Tibial nerve (tissue), 3 donors: Measurements from ENCODE around the gene MAPK8.

Source experiments
- CTCF ChIP-seq, 5 experiments: fragments of 200-600 bp in 3 of 5; fragments of 450-650 bp in 2 of 5; sonication (generic) in 3 of 5; IDR thresholded peaks; one replicate each; pipeline ENCODE4 v1.5.1; 2016 to 2019; ENCODE audit warnings: antibody characterized with exemption in 5 of 5, mild to moderate bottlenecking in 3 of 5, moderate library complexity in 2 of 5
- POLR2A ChIP-seq, 2 donors: fragments of 450-650 bp; IDR thresholded peaks; one replicate each; pipeline ENCODE4 v1.6.1; 2017; ENCODE audit warnings: antibody characterized with exemption in 2 of 2, mild to moderate bottlenecking in 2 of 2, moderate library complexity in 2 of 2

DNA sequence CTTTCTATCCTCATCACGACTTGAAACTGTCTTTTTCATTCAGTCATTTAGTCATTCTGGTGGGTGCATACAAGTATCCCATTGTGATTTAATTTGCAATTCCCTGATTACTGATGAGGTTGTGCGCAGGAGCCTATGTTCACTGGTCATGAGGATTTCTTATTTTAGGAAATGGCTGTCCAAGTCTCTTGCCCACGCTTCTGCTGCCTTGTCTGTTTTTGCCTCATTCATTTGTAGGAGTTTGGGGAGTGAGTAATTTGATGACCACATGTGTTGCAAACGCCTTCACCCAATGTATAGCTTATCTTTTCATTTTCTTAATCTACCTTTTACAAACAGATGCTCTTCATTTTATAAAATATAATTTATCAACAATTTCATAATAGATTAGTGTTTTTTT, 171.1 kb downstream of the MAPK8 start:
- TF ChIP-seq POLR2A (IDR thresholded peaks at IDR 0.05) (no peak), CTCF (IDR thresholded peaks at IDR 0.05) (no peak)
